Stimulated activated CD4-positive, alpha-beta T cell treated with anti-CD3 and anti-CD28 coated beads, Interleukin-1b, Interleukin-23, amount 100 ng/mL, for 1 hour (primary cell): ENCODE measurements around the gene KLK1.

ENCODE experiments used
- DNase-seq, 2 donors: peaks; one replicate each; pipeline ENCODE4 v3.0.0-alpha.2; 2020; ENCODE audit warnings: low read depth in 2 of 2

The KLK1 gene

GRCh38 chr19:50823389-50824042, at the start of gene KLK1:
KLK1 (minus strand) TSS chr19:50823787; CDS start chr19:50823748, 39 bp downstream.
- DNase-seq: no peak

DNA sequence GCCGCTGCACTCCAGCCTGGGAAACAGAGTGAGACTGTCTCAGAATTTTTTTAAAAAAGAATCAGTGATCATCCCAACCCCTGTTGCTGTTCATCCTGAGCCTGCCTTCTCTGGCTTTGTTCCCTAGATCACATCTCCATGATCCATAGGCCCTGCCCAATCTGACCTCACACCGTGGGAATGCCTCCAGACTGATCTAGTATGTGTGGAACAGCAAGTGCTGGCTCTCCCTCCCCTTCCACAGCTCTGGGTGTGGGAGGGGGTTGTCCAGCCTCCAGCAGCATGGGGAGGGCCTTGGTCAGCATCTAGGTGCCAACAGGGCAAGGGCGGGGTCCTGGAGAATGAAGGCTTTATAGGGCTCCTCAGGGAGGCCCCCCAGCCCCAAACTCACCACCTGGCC, 49.5 kb upstream of the KLK1 start, which contains the start of gene KLK2:
TSS of gene KLK2 (plus strand) at position 384 of the 400 bp plus-strand sequence. CDS start 35 bp downstream, outside the sequence.
- DNase-seq: no peak

DNA sequence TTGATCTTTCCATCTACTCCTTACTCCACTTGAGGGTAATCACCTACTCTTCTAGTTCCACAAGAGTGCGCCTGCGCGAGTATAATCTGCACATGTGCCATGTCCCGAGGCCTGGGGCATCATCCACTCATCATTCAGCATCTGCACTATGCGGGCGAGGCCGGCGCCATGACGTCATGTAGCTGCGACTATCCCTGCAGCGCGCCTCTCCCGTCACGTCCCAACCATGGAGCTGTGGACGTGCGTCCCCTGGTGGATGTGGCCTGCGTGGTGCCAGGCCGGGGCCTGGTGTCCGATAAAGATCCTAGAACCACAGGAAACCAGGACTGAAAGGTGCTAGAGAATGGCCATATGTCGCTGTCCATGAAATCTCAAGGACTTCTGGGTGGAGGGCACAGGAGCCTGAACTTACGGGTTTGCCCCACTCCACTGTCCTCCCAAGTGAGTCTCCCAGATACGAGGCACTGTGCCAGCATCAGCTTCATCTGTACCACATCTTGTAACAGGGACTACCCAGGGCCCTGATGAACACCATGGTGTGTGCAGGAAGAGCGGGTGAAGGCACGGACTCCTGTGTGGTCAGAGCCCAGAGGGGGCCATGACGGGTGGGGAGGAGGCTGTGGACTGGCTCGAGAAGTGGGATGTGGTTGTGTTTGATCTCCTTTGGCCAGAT, 47.0 kb upstream of the KLK1 start:
- DNase-seq: no peak

DNA sequence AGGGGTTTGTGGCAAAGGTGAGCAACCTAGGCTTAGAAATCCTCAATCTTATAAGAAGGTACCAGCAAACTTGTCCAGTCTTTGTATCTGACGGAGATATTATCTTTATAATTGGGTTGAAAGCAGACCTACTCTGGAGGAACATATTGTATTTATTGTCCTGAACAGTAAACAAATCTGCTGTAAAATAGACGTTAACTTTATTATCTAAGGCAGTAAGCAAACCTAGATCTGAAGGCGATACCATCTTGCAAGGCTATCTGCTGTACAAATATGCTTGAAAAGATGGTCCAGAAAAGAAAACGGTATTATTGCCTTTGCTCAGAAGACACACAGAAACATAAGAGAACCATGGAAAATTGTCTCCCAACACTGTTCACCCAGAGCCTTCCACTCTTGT, 45.9 kb upstream of the KLK1 start:
- no peak for DNase-seq

GRCh38 chr19:50861496-50862286, 38.1 kb upstream of the KLK1 start:
- no peak for DNase-seq

DNA sequence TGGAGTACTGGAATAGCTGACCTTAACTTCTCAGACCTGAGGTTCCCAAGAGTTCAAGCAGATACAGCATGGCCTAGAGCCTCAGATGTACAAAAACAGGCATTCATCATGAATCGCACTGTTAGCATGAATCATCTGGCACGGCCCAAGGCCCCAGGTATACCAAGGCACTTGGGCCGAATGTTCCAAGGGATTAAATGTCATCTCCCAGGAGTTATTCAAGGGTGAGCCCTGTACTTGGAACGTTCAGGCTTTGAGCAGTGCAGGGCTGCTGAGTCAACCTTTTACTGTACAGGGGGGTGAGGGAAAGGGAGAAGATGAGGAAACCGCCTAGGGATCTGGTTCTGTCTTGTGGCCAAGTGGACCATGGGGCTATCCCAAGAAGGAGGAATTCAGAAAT, 37.4 kb upstream of the KLK1 start:
- no peak for DNase-seq

DNA sequence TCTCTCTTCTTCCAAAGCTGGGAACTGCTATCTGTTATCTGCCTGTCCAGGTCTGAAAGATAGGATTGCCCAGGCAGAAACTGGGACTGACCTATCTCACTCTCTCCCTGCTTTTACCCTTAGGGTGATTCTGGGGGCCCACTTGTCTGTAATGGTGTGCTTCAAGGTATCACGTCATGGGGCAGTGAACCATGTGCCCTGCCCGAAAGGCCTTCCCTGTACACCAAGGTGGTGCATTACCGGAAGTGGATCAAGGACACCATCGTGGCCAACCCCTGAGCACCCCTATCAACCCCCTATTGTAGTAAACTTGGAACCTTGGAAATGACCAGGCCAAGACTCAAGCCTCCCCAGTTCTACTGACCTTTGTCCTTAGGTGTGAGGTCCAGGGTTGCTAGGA, 36.3 kb upstream of the KLK1 start:
- no peak for DNase-seq

- DNase-seq: no peak
Observed at GRCh38 chr19:50858886-50859285, 35.3 kb upstream of the KLK1 start.

DNA sequence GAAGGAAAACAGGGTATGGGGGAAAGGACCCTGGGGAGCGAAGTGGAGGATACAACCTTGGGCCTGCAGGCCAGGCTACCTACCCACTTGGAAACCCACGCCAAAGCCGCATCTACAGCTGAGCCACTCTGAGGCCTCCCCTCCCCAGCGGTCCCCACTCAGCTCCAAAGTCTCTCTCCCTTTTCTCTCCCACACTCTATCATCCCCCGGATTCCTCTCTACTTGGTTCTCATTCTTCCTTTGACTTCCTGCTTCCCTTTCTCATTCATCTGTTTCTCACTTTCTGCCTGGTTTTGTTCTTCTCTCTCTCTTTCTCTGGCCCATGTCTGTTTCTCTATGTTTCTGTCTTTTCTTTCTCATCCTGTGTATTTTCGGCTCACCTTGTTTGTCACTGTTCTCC, 33.8 kb upstream of the KLK1 start:
- DNase-seq: no peak

DNA sequence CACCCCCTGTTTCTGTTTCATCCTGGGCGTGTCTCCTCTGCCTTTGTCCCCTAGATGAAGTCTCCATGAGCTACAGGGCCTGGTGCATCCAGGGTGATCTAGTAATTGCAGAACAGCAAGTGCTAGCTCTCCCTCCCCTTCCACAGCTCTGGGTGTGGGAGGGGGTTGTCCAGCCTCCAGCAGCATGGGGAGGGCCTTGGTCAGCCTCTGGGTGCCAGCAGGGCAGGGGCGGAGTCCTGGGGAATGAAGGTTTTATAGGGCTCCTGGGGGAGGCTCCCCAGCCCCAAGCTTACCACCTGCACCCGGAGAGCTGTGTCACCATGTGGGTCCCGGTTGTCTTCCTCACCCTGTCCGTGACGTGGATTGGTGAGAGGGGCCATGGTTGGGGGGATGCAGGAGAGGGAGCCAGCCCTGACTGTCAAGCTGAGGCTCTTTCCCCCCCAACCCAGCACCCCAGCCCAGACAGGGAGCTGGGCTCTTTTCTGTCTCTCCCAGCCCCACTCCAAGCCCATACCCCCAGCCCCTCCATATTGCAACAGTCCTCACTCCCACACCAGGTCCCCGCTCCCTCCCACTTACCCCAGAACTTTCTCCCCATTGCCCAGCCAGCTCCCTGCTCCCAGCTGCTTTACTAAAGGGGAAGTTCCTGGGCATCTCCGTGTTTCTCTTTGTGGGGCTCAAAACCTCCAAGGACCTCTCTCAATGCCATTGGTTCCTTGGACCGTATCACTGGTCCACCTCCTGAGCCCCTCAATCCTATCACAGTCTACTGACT, 31.2 kb upstream of the KLK1 start, which contains the start of gene KLK3:
TSS of gene KLK3 (plus strand) at position 280 of the 775 bp plus-strand sequence. CDS start at position 321, 41 bp downstream.
- no peak for DNase-seq

DNA sequence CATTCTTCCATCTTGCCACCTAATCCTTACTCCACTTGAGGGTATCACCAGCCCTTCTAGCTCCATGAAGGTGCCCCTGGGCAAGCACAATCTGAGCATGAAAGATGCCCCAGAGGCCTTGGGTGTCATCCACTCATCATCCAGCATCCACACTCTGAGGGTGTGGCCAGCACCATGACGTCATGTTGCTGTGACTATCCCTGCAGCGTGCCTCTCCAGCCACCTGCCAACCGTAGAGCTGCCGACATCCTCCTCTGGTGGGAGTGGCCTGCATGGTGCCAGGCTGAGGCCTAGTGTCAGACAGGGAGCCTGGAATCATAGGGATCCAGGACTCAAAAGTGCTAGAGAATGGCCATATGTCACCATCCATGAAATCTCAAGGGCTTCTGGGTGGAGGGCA, 28.0 kb upstream of the KLK1 start:
- DNase-seq: no peak

- no peak for DNase-seq
Observed at GRCh38 chr19:50850738-50851137, 27.2 kb upstream of the KLK1 start.

DNA sequence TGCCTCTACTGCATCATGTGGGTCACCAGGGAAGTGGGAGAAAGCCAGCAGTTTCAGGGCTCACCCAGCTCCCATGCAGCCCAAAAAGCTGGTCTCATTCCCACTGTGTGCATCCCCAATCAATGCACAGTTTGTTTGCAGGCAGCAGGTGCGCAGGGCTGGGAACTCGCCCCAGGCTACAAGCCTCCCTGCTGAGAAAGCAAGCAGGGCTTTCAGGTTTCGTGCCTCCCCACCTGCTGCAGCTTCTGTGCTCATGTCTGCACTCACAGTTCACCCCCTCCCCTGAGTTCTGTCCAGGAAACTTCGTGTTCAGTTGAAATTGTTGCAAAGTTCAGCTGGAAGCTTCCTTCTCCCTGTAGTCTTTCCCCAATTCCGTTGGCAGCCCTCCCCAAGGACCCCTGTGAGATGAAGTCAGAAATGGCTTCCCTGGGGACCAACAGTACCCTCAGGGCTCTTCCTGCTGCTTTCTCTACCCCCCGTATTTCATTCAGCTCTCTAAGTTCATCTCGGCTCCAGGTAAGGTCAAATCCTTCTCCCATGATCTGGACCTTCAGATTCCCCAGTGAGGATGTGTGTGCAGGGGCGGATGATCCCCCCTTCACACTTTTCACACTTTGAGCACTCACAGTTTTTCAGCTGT, 20.8 kb upstream of the KLK1 start:
- no peak for DNase-seq

GRCh38 chr19:50843701-50844221, 20.2 kb upstream of the KLK1 start:
- DNase-seq: no peak

- no peak for DNase-seq
Observed at GRCh38 chr19:50843205-50843604, 19.6 kb upstream of the KLK1 start.

DNA sequence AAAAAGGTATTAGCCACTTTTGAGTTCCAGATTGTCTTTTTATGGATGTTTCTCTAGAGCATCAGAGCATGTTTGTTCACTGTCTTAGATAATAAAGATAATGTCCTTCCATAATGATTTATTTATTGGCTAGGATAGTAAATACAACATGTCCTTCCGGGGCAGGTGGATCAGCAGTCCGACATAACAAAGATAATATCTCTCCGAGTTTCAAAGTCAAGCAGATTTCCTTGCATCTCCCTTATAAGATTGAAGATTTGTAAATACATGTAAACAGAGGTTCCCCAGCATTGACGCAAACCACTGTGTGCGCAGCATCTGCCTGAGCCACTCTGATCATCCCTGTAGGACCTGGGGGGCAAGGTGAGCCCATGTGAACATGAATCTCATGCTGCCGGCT, 18.5 kb upstream of the KLK1 start:
- DNase-seq: no peak

- no peak for DNase-seq
Observed at GRCh38 chr19:50839712-50840655, 16.4 kb upstream of the KLK1 start.

GRCh38 chr19:50838239-50838638, 14.7 kb upstream of the KLK1 start:
- no peak for DNase-seq

GRCh38 chr19:50837300-50837699, 13.7 kb upstream of the KLK1 start:
- DNase-seq: no peak
